HG03108 (cell line): ENCODE results near the gene TRUB2.

ENCODE experiments used
- ATAC-seq: cut with Tn5 transposase; IDR thresholded peaks from one replicate; pipeline ENCODE4 v1.9.1; 2021; ENCODE audit warnings: moderate library complexity; ENCODE audit not compliant: unreplicated experiment

Gene TRUB2

GRCh38 chr9:128322404-128323211 lies at the start of gene TRUB2, which contains the start of gene COQ4:
TSS of gene TRUB2 (minus strand) at chr9:128322447. CDS start at chr9:128322408, 39 bp downstream.
TSS of gene COQ4 (plus strand) at chr9:128322839. CDS start at chr9:128322859, 20 bp downstream.
- ATAC-seq = peak; percentile 79

GRCh38 chr9:128371630-128372117 lies 49.4 kb upstream of the TRUB2 start:
- no peak for ATAC-seq

- ATAC-seq = peak; percentile 93
These were observed 48.7 kb upstream of the TRUB2 start, which contains the start of gene URM1 for GRCh38 chr9:128370752-128371629. TSS of gene URM1 (plus strand) at chr9:128371374. CDS start at chr9:128371381, 7 bp downstream.

- no peak for ATAC-seq
These were observed 48.1 kb upstream of the TRUB2 start for GRCh38 chr9:128370367-128370751.

- no peak for ATAC-seq
These were observed 46.9 kb upstream of the TRUB2 start for GRCh38 chr9:128369024-128369706.

- ATAC-seq = no peak
These were observed 43.3 kb upstream of the TRUB2 start for GRCh38 chr9:128365525-128365924.

GRCh38 chr9:128362774-128363173 lies 40.5 kb upstream of the TRUB2 start:
- ATAC-seq = no peak

- peak; percentile 75 for ATAC-seq
These were observed 39.9 kb upstream of the TRUB2 start for GRCh38 chr9:128361986-128362646.

- no peak for ATAC-seq
These were observed 39.2 kb upstream of the TRUB2 start for GRCh38 chr9:128361296-128361985.

- no peak for ATAC-seq
These were observed 38.6 kb upstream of the TRUB2 start for GRCh38 chr9:128360826-128361225.

GRCh38 chr9:128358861-128359260 lies 36.6 kb upstream of the TRUB2 start:
- no peak for ATAC-seq

GRCh38 chr9:128358090-128358489 lies 35.8 kb upstream of the TRUB2 start:
- no peak for ATAC-seq

GRCh38 chr9:128355451-128355850 lies 33.2 kb upstream of the TRUB2 start:
- no peak for ATAC-seq

- ATAC-seq = no peak
These were observed 27.5 kb upstream of the TRUB2 start for GRCh38 chr9:128349772-128350171.

- no peak for ATAC-seq
These were observed 26.9 kb upstream of the TRUB2 start for GRCh38 chr9:128349125-128349524.

GRCh38 chr9:128344931-128345605 lies 22.8 kb upstream of the TRUB2 start:
- ATAC-seq = no peak

GRCh38 chr9:128343855-128344254 lies 21.6 kb upstream of the TRUB2 start:
- no peak for ATAC-seq

- ATAC-seq = no peak
These were observed 20.9 kb upstream of the TRUB2 start for GRCh38 chr9:128342971-128343680.

GRCh38 chr9:128341435-128341849 lies 19.2 kb upstream of the TRUB2 start:
- ATAC-seq = no peak
